Parathyroid adenoma (tissue), 2 donors: ENCODE data around the gene PCBP3.

ENCODE experiments used
- H2AFZ ChIP-seq: fragments of 300-600 bp; sonication (generic); one replicate; pipeline ENCODE4 v1.7.0; 2017; ENCODE audit warnings: antibody characterized with exemption, mild to moderate bottlenecking
- H3K27ac ChIP-seq: fragments of 300-600 bp; sonication (generic); one replicate; pipeline ENCODE4 v1.7.0; 2017
- H3K27me3 ChIP-seq: fragments of 300-600 bp; sonication (generic); one replicate; pipeline ENCODE4 v1.7.0; 2017; ENCODE audit warnings: low read length; ENCODE audit not compliant: control insufficient read depth, insufficient read depth
- H3K36me3 ChIP-seq: fragments of 300-600 bp; sonication (generic); one replicate; pipeline ENCODE4 v1.7.0; 2017; ENCODE audit warnings: low read length; ENCODE audit not compliant: control insufficient read depth, insufficient read depth
- H3K4me1 ChIP-seq: fragments of 300-600 bp; sonication (generic); one replicate; pipeline ENCODE4 v1.7.0; 2017; ENCODE audit warnings: control low read depth
- H3K4me2 ChIP-seq: fragments of 300-600 bp; sonication (generic); one replicate; pipeline ENCODE4 v1.7.0; 2017; ENCODE audit warnings: low read length
- H3K4me3 ChIP-seq: fragments of 300-600 bp; sonication (generic); one replicate; pipeline ENCODE4 v1.7.0; 2017; ENCODE audit warnings: low read depth, low read length
- H3K79me2 ChIP-seq: fragments of 300-600 bp; sonication (generic); one replicate; pipeline ENCODE4 v1.7.0; 2017; ENCODE audit warnings: control low read depth
- H3K9ac ChIP-seq: fragments of 300-600 bp; sonication (generic); one replicate; pipeline ENCODE4 v1.7.0; 2017; ENCODE audit warnings: mild to moderate bottlenecking
- H3K9me3 ChIP-seq: fragments of 300-600 bp; sonication (generic); one replicate; pipeline ENCODE4 v1.7.0; 2017; ENCODE audit warnings: low read length; ENCODE audit not compliant: control insufficient read depth
- TF ChIP-seq, protein P1 (sequence below): fragments of 300-600 bp; sonication (generic); IDR thresholded peaks from one replicate; pipeline ENCODE4 v1.7.0; 2017; ENCODE audit warnings: antibody characterized with exemption, mild to moderate bottlenecking
- donor health status: primary hyperparathyroidism.

The PCBP3 gene

DNA sequence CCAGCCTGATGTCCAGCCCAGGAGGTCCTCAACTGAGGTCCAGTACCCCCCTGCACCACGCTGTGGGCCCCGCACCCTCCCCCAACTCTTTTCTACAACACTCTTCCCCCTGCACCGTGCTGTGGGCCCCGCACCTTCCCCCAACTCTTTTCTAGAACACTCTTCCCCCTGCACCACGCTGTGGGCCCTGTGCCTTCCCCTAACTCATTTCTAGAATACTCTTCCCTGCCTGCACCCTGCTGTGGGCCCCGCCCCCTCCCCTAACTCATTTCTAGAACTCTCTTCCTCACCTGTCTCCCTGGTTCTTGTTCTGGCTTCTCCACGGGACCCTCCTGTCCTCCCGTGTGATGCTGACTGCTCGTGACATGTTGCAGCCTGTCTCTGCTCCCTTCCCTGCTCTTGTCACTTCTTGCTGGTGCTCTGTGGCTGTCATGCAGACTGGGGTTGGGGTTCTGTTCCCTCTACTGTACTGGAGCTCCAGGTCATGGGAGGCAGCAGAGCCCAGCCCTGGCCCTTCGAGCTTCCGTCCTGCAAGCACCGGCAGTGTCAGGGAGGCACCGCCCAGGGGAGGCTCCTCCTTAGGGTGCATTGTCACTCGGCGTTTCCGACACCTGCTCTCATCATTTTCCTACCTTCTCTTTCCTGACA lies 177.9 kb downstream of the PCBP3 start:
- TF ChIP-seq, protein P1, sequence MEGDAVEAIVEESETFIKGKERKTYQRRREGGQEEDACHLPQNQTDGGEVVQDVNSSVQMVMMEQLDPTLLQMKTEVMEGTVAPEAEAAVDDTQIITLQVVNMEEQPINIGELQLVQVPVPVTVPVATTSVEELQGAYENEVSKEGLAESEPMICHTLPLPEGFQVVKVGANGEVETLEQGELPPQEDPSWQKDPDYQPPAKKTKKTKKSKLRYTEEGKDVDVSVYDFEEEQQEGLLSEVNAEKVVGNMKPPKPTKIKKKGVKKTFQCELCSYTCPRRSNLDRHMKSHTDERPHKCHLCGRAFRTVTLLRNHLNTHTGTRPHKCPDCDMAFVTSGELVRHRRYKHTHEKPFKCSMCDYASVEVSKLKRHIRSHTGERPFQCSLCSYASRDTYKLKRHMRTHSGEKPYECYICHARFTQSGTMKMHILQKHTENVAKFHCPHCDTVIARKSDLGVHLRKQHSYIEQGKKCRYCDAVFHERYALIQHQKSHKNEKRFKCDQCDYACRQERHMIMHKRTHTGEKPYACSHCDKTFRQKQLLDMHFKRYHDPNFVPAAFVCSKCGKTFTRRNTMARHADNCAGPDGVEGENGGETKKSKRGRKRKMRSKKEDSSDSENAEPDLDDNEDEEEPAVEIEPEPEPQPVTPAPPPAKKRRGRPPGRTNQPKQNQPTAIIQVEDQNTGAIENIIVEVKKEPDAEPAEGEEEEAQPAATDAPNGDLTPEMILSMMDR, result no peak
- H3K4me3 ChIP-seq, result no peak overlapping the region
- no peak overlapping the region for H2AFZ ChIP-seq
- no peaks in the 10 kb centered on the region for H3K9me3 ChIP-seq
- H3K4me2 ChIP-seq, result no peak overlapping the region
- H3K9ac ChIP-seq, result no peak overlapping the region
- no peaks in the 10 kb centered on the region for H3K4me1 ChIP-seq
- H3K27ac ChIP-seq, result no peak overlapping the region
- H3K27me3 ChIP-seq, result no peaks in the 10 kb centered on the region
- no peaks in the 10 kb centered on the region for H3K79me2 ChIP-seq
- H3K36me3 ChIP-seq, result no peaks in the 10 kb centered on the region

DNA sequence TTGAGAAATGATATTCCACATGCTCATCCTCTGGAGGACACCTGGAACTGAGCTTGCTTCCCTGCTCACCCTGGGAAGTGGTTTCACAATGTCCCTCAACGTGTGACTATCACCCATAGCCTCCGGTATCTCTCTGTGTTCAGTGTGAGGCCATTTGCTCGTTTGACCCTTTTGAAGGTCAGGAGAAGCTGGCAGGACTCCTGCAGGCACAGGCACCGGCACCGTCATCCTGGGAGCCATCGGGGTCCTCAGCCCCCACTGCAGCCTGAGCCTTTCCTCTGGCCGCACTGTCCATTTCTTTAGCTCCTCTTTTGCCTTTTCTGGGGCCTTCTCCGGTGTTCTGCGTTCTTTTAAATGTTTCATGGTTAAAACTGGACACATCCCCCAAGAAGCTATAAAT lies 178.5 kb downstream of the PCBP3 start:
- H3K36me3 ChIP-seq, result no peaks in the 10 kb centered on the region
- H3K27ac ChIP-seq, result no peak overlapping the region
- no peaks in the 10 kb centered on the region for H3K9me3 ChIP-seq
- H3K4me1 ChIP-seq, result no peaks in the 10 kb centered on the region
- no peak overlapping the region for H3K4me3 ChIP-seq
- H3K27me3 ChIP-seq, result no peaks in the 10 kb centered on the region
- H2AFZ ChIP-seq, result no peak overlapping the region
- TF ChIP-seq, protein P1, result no peak
- no peak overlapping the region for H3K4me2 ChIP-seq
- no peak overlapping the region for H3K9ac ChIP-seq
- H3K79me2 ChIP-seq, result no peaks in the 10 kb centered on the region

DNA sequence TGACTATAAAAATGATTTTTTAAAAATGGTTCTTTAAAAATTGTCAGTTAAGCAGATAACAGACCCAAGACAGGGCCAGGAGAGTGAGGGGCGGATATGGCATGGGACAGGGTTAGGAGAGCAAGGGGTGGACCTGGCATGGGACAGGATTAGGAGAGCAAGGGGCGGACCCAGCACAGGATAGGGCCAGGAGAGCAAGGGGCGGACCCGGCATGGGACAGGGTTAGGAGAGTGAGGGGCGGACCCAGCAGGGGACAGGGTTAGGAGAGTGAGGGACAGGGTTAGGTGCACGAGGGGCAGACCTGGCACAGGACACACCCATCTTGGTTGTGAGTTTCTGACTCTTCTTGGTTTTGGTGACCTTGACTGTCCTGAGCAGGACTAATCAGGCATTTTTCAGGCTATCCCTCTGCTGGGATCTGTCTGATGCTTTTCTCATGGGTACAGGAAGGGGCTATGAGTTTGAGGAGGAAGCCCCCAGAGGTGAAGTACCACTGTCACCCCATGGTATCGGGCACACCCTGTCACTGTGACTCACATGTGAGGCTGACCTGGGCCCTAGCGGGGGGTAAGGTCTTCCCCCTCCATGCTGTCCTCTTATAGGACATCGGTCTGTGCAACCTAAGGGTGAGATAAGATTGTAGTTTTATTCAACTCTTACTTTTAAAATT lies 179.0 kb downstream of the PCBP3 start:
- no peak overlapping the region for H3K4me2 ChIP-seq
- H3K36me3 ChIP-seq, result no peaks in the 10 kb centered on the region
- TF ChIP-seq, protein P1, result no peak
- no peak overlapping the region for H2AFZ ChIP-seq
- no peaks in the 10 kb centered on the region for H3K4me1 ChIP-seq
- H3K4me3 ChIP-seq, result no peak overlapping the region
- no peaks in the 10 kb centered on the region for H3K9me3 ChIP-seq
- no peak overlapping the region for H3K27ac ChIP-seq
- no peak overlapping the region for H3K9ac ChIP-seq
- no peaks in the 10 kb centered on the region for H3K79me2 ChIP-seq
- H3K27me3 ChIP-seq, result no peaks in the 10 kb centered on the region

DNA sequence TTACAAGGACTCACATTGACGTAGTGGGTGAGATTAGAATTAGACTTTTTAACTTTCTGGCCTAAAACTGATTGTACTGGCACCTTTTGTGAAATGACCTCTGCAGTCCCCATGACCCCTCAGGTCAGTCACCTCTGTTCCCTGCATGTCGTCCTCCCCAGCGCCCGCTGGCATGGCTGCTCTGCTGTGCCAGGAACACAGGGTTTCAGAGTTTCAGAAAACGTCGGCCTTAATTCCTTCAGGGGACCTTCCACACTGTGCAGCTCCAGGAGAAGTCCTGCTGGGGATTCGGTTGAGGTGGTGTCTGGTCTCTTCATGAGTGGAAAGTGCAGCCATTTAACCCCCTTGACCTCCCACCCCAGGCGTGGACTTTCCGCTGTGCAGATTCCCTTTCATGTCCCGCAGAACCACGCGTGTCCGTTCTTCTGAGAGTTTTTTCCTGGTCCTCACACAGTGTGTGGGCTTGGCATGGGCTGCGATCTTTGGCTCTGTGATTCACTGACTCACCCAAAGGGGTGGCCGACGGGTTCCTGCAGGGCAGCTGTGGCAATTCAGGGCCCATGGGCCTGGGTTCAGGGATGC lies 179.7 kb downstream of the PCBP3 start:
- Histone ChIP-seq H3K4me2 (no peak overlapping the region), H3K4me3 (no peak overlapping the region), H3K4me1 (no peaks in the 10 kb centered on the region), H3K27ac (no peak overlapping the region), H3K36me3 (no peaks in the 10 kb centered on the region), H2AFZ (no peak overlapping the region), H3K79me2 (no peaks in the 10 kb centered on the region), H3K9ac (no peak overlapping the region), H3K9me3 (no peaks in the 10 kb centered on the region), H3K27me3 (no peaks in the 10 kb centered on the region)
- TF ChIP-seq, protein P1, result no peak
